22Rv1 (cell line): Measurements from ENCODE around the gene SVIP.

Source experiments
- H3K27ac ChIP-seq: fragments of 450-650 bp; 2 replicates; pipeline ENCODE4 v1.5.1; 2017
- CTCF ChIP-seq: fragments of 450-650 bp; IDR thresholded peaks from 2 replicates; pipeline ENCODE4 v1.5.1; 2017; ENCODE audit warnings: mild to moderate bottlenecking
- ZFX ChIP-seq: fragments of 450-650 bp; IDR thresholded peaks from 2 replicates; pipeline ENCODE4 v1.6.1; 2017; ENCODE audit warnings: antibody characterized with exemption, borderline replicate concordance

The SVIP gene

GRCh38 chr11:22808571-22809197 lies 20.9 kb downstream of the SVIP start:
- no peak overlapping the region for H3K27ac ChIP-seq
- TF ChIP-seq CTCF = no peak
- no peak for TF ChIP-seq ZFX

GRCh38 chr11:22807855-22808570 lies 21.6 kb downstream of the SVIP start:
- no peak for TF ChIP-seq CTCF
- TF ChIP-seq ZFX = no peak
- no peak overlapping the region for H3K27ac ChIP-seq

- no peak for TF ChIP-seq CTCF
- TF ChIP-seq ZFX = no peak
These were observed 22.2 kb downstream of the SVIP start for GRCh38 chr11:22807391-22807790.

GRCh38 chr11:22802861-22803260 lies 26.7 kb downstream of the SVIP start:
- no peak overlapping the region for H3K27ac ChIP-seq
- TF ChIP-seq ZFX = no peak
- TF ChIP-seq CTCF = no peak

More at GRCh38 chr11:22807391-22807790, 22.2 kb downstream of the SVIP start:
- H3K27ac ChIP-seq = no peak overlapping the region

- no peak for TF ChIP-seq ZFX
- TF ChIP-seq CTCF = no peak
- no peak overlapping the region for H3K27ac ChIP-seq
These were observed 29.1 kb downstream of the SVIP start for GRCh38 chr11:22800482-22800881.

- no peak overlapping the region for H3K27ac ChIP-seq
- no peak for TF ChIP-seq ZFX
- no peak for TF ChIP-seq CTCF
These were observed 30.7 kb downstream of the SVIP start for GRCh38 chr11:22798901-22799300.

- TF ChIP-seq ZFX (no peak), CTCF (no peak)
- H3K27ac ChIP-seq = no peak overlapping the region
These were observed 32.6 kb downstream of the SVIP start for GRCh38 chr11:22797047-22797446.
